HG02870 (cell line): ENCODE data around the gene NOS1AP.
"Not testable (repeated sequence)": the region's sequence is repeated elsewhere in the genome, so short reads cannot be mapped to it uniquely, and the experiment has no call there.

Experiments
- ATAC-seq: cut with Tn5 transposase; IDR thresholded peaks from one replicate; pipeline ENCODE4 v1.9.1; 2021; ENCODE audit warnings: mild to moderate bottlenecking, moderate library complexity; ENCODE audit not compliant: unreplicated experiment

Gene NOS1AP

GRCh38 chr1:162191396-162192305 lies 122.2 kb downstream of the NOS1AP start:
- no peak for ATAC-seq

GRCh38 chr1:162192306-162192678 lies 122.8 kb downstream of the NOS1AP start:
- ATAC-seq: no peak

GRCh38 chr1:162192763-162193162 lies 123.3 kb downstream of the NOS1AP start:
- ATAC-seq: no peak

GRCh38 chr1:162193221-162193620 lies 123.7 kb downstream of the NOS1AP start:
- ATAC-seq: no peak

GRCh38 chr1:162193815-162194214 lies 124.3 kb downstream of the NOS1AP start:
- ATAC-seq: no peak

GRCh38 chr1:162195567-162195966 lies 126.1 kb downstream of the NOS1AP start:
- no peak for ATAC-seq

GRCh38 chr1:162196387-162196786 lies 126.9 kb downstream of the NOS1AP start:
- no peak for ATAC-seq

GRCh38 chr1:162197041-162197531 lies 127.6 kb downstream of the NOS1AP start:
- no peak for ATAC-seq

GRCh38 chr1:162197615-162198421 lies 128.3 kb downstream of the NOS1AP start:
- ATAC-seq: no peak

GRCh38 chr1:162200096-162200847 lies 130.8 kb downstream of the NOS1AP start:
- no peak for ATAC-seq

GRCh38 chr1:162201062-162201461 lies 131.6 kb downstream of the NOS1AP start:
- ATAC-seq: not testable (repeated sequence)

GRCh38 chr1:162204129-162204822 lies 134.8 kb downstream of the NOS1AP start:
- no peak for ATAC-seq

- ATAC-seq: no peak
Observed at GRCh38 chr1:162204823-162205155, 135.3 kb downstream of the NOS1AP start.

GRCh38 chr1:162206300-162206699 lies 136.8 kb downstream of the NOS1AP start:
- ATAC-seq: no peak

GRCh38 chr1:162206749-162207635 lies 137.5 kb downstream of the NOS1AP start:
- ATAC-seq: no peak

- no peak for ATAC-seq
Observed at GRCh38 chr1:162207862-162208261, 138.4 kb downstream of the NOS1AP start.

- ATAC-seq: no peak
Observed at GRCh38 chr1:162210196-162210595, 140.7 kb downstream of the NOS1AP start.

- ATAC-seq: no peak
Observed at GRCh38 chr1:162212713-162213112, 143.2 kb downstream of the NOS1AP start.

- ATAC-seq: no peak
Observed at GRCh38 chr1:162213281-162213912, 143.9 kb downstream of the NOS1AP start.
